ENCODE data around the gene SEC23IP. TPM values are rescaled to one million over a fixed set of nuclear protein-coding genes. Genes with fewer than 3 reads are reported as not detected.
"Not testable (repeated sequence)": the region's sequence is repeated elsewhere in the genome, so short reads cannot be mapped to it uniquely, and the experiment has no call there.

Gene SEC23IP
- total RNA-seq, 2 experiments from 2014 or later = 79.8 to 88.6 TPM

- Mint-ChIP-seq H3K4me1 (peaks cover 41% of the 10 kb centered on the region), H3K27ac (no peak overlapping the region), H3K36me3 (peaks cover 27% of the 10 kb centered on the region), H3K4me3 (no peak overlapping the region), H3K9me3 (no peaks in the 10 kb centered on the region), H3K27me3 (no peaks in the 10 kb centered on the region)
- no peak for DNase-seq
Observed at GRCh38 chr10:119896937-119897770, 4.6 kb downstream of the SEC23IP start.

DNA sequence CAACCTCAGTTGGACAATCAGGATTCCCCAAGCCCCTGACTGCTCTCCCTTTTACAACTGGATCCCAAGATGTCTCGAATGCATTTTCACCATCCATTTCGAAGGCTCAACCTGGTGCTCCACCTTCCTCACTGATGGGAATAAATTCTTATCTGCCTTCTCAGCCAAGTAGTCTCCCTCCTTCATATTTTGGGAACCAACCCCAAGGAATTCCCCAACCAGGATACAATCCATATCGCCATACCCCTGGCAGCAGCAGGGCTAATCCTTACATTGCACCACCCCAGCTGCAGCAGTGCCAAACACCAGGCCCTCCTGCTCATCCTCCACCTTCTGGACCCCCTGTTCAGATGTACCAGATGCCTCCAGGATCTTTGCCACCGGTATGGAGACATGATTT, 6.0 kb downstream of the SEC23IP start:
- no peak overlapping the region for H3K4me3 Mint-ChIP-seq
- H3K36me3 Mint-ChIP-seq = peaks cover 23% of the 10 kb centered on the region
- H3K27me3 Mint-ChIP-seq = no peaks in the 10 kb centered on the region
- no peaks in the 10 kb centered on the region for H3K9me3 Mint-ChIP-seq
- peaks cover 38% of the 10 kb centered on the region for H3K4me1 Mint-ChIP-seq
- H3K27ac Mint-ChIP-seq = no peak overlapping the region
- no peak for DNase-seq

DNA sequence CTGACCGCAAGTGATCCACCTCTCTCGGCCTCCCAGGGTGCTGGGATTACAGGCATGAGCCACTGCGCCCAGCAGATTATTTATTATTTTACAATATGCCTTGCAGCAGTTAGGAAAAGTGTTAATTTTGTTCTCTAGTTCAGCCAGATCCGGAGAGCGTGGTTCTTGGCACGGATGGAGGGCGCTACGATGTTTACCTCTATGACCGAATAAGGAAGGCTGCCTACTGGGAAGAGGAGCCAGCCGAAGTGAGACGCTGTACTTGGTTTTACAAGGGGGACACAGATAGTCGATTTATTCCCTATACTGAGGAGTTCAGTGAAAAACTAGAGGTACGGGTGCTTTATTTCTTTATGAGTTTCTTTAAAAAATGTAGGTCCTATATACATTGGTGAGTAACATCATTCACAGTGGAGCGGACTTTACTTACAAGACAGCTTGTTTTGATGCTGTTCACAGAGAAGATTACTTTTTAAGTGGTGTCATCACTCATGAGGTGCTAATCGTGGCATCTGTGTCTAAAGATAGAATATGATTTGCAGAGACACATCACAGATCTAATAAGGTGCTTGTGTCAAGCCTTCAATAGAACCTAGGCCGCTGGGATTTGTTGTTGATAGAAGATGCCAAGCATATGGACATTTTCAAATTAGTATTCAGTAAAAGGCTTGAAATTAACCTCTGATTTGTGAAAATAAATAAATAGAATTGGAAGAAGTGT, 11.6 kb downstream of the SEC23IP start:
- Mint-ChIP-seq H3K4me1 (peaks cover 3% of the 10 kb centered on the region), H3K36me3 (peaks cover 14% of the 10 kb centered on the region), H3K9me3 (no peaks in the 10 kb centered on the region), H3K27me3 (no peaks in the 10 kb centered on the region), H3K4me3 (no peak overlapping the region), H3K27ac (no peak overlapping the region)
- no peak for DNase-seq

DNA sequence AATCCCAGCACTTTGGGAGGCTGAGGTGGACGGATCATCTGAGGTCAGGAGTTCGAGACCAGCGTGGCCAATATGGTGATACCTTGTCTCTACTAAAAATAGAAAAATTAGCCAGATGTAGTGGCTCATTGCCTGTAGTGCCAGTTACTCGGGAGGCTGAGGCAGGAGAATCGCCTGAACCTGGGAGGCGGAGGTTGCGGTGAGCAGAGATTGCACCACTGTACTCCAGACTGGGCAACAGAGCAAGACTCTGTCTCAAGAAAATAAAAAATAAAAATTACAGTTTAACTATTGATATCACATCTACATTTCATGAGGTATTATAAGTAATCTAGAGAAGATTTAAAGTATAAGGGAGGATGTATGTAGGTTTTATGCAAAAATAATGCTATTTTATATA, 15.2 kb downstream of the SEC23IP start:
- not testable (repeated sequence) for H3K4me1 Mint-ChIP-seq, H3K27me3 Mint-ChIP-seq, H3K4me3 Mint-ChIP-seq, H3K9me3 Mint-ChIP-seq, H3K27ac Mint-ChIP-seq, DNase-seq
- peaks cover 18% of the 10 kb centered on the region for H3K36me3 Mint-ChIP-seq

DNA sequence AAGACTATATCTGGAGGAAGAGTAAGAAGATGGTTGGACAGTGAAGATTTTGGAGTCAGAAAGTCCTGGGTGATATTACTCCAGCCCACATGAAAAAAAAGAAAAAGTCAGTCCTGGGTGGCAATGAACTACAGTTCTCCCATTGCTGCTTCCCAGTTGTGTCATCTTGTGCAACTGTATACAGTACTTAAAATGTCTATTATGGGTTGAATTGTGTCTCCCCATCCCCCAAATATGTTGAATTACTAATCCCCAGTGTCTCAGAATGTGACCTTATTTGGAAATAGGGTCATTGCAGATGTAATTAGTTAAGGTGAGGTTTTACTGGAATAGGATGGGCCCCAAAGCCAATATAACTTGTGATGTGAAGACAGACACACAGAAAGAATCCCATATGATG, 15.6 kb downstream of the SEC23IP start:
- Mint-ChIP-seq H3K4me3 (no peak overlapping the region), H3K36me3 (peaks cover 18% of the 10 kb centered on the region), H3K4me1 (no peaks in the 10 kb centered on the region), H3K27me3 (no peaks in the 10 kb centered on the region), H3K27ac (no peak overlapping the region), H3K9me3 (no peaks in the 10 kb centered on the region)
- no peak for DNase-seq

- no peak overlapping the region for H3K4me3 Mint-ChIP-seq
- H3K27me3 Mint-ChIP-seq = no peaks in the 10 kb centered on the region
- peaks cover 16% of the 10 kb centered on the region for H3K36me3 Mint-ChIP-seq
- no peak overlapping the region for H3K27ac Mint-ChIP-seq
- no peak for DNase-seq
- no peaks in the 10 kb centered on the region for H3K4me1 Mint-ChIP-seq
- no peaks in the 10 kb centered on the region for H3K9me3 Mint-ChIP-seq
Observed at GRCh38 chr10:119910689-119911088, 18.2 kb downstream of the SEC23IP start.

- DNase-seq = no peak
- Mint-ChIP-seq H3K4me3 (no peak overlapping the region), H3K36me3 (peaks cover 22% of the 10 kb centered on the region), H3K4me1 (peaks cover 8% of the 10 kb centered on the region), H3K9me3 (no peaks in the 10 kb centered on the region), H3K27me3 (no peaks in the 10 kb centered on the region), H3K27ac (no peak overlapping the region)
Observed at GRCh38 chr10:119917777-119918176, 25.2 kb downstream of the SEC23IP start.

GRCh38 chr10:119919271-119919670, 26.7 kb downstream of the SEC23IP start:
- no peak for DNase-seq
- peak overlapping the region; percentile 20 for H3K27ac Mint-ChIP-seq
- H3K4me3 Mint-ChIP-seq = no peak overlapping the region
- H3K4me1 Mint-ChIP-seq = peaks cover 8% of the 10 kb centered on the region
- no peaks in the 10 kb centered on the region for H3K27me3 Mint-ChIP-seq
- peaks cover 20% of the 10 kb centered on the region for H3K36me3 Mint-ChIP-seq
- H3K9me3 Mint-ChIP-seq = no peaks in the 10 kb centered on the region

- Mint-ChIP-seq H3K9me3 (no peaks in the 10 kb centered on the region), H3K27ac (no peak overlapping the region), H3K4me3 (no peak overlapping the region), H3K4me1 (peaks cover 8% of the 10 kb centered on the region), H3K36me3 (peaks cover 19% of the 10 kb centered on the region), H3K27me3 (no peaks in the 10 kb centered on the region)
- DNase-seq = no peak
Observed at GRCh38 chr10:119919826-119920225, 27.3 kb downstream of the SEC23IP start.

DNA sequence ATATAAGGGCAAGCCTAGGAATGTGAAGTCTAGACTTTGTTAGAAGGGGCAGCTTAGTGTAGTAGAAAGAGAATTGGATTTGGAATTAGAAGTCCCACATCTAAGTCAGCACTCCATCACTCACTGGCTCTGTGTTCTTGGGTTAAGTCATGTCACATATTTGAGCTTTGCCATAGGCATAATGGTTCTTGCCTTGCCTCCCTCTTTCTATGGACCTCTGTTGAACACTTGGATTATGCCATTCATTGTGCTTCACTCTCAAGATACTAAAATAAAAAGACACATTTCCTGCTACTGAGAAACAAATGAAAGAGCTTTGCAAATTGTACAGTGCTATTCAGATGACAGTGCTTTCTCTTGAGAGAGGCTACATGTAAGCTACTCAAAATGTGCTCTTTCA, 35.9 kb downstream of the SEC23IP start:
- Mint-ChIP-seq H3K27ac (no peak overlapping the region), H3K4me1 (peaks cover 2% of the 10 kb centered on the region), H3K9me3 (no peaks in the 10 kb centered on the region), H3K36me3 (peaks cover 21% of the 10 kb centered on the region), H3K4me3 (no peak overlapping the region), H3K27me3 (no peaks in the 10 kb centered on the region)
- DNase-seq = no peak

- H3K4me1 Mint-ChIP-seq = peaks cover 2% of the 10 kb centered on the region
- no peak overlapping the region for H3K27ac Mint-ChIP-seq
- no peaks in the 10 kb centered on the region for H3K27me3 Mint-ChIP-seq
- DNase-seq = no peak
- no peak overlapping the region for H3K4me3 Mint-ChIP-seq
- peaks cover 19% of the 10 kb centered on the region for H3K36me3 Mint-ChIP-seq
- H3K9me3 Mint-ChIP-seq = no peaks in the 10 kb centered on the region
Observed at GRCh38 chr10:119931871-119932270, 39.3 kb downstream of the SEC23IP start.

DNA sequence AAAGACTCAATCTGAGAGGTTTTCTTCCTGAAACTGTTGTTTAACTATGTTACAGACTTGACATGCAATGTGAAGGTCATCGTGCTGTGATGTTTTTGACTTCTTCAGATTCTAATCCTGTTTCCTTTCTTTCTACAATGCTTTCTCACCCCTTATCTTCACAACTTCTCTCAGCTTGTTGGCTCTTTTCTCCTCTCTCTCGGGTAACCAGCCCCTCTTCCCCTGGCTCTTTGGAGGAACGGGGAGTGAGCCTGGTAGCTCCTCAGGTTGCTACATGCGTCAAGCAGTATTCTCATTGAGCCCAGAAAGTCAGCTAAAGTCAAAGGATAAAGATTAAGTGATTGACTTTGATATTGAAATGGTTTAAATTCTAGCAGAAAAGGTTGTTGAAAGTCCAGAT, 40.1 kb downstream of the SEC23IP start:
- H3K36me3 Mint-ChIP-seq = peaks cover 16% of the 10 kb centered on the region
- H3K27me3 Mint-ChIP-seq = no peaks in the 10 kb centered on the region
- DNase-seq = no peak
- H3K4me3 Mint-ChIP-seq = no peak overlapping the region
- no peak overlapping the region for H3K27ac Mint-ChIP-seq
- H3K4me1 Mint-ChIP-seq = peaks cover 2% of the 10 kb centered on the region
- no peaks in the 10 kb centered on the region for H3K9me3 Mint-ChIP-seq

DNA sequence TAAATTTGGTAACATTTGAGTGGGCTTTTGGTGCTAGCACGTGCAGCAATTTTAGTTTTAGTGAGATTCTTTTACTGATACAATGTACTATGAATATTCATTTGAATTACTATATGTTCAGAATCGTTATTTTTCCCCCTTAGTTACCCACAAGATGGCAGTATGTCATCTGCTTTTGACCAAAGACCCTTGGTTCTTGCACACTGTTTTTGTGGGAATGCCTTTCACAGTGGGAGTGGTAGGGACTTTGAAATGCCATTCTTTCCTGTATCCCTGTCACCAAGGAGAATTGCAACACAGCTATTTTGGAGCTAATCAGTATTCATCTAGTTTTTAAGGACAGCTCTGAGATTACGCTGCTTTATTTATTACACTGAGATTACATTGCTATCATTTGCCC, 40.6 kb downstream of the SEC23IP start:
- Mint-ChIP-seq H3K4me1 (peaks cover 2% of the 10 kb centered on the region), H3K27ac (no peak overlapping the region), H3K27me3 (no peaks in the 10 kb centered on the region), H3K4me3 (no peak overlapping the region), H3K36me3 (peaks cover 16% of the 10 kb centered on the region), H3K9me3 (no peaks in the 10 kb centered on the region)
- no peak for DNase-seq

- no peaks in the 10 kb centered on the region for H3K9me3 Mint-ChIP-seq
- no peak overlapping the region for H3K4me3 Mint-ChIP-seq
- H3K4me1 Mint-ChIP-seq = no peaks in the 10 kb centered on the region
- H3K27ac Mint-ChIP-seq = no peak overlapping the region
- H3K36me3 Mint-ChIP-seq = peaks cover 29% of the 10 kb centered on the region
- DNase-seq = no peak
- H3K27me3 Mint-ChIP-seq = no peaks in the 10 kb centered on the region
Observed at GRCh38 chr10:119940487-119940886, 48.0 kb downstream of the SEC23IP start.

DNA sequence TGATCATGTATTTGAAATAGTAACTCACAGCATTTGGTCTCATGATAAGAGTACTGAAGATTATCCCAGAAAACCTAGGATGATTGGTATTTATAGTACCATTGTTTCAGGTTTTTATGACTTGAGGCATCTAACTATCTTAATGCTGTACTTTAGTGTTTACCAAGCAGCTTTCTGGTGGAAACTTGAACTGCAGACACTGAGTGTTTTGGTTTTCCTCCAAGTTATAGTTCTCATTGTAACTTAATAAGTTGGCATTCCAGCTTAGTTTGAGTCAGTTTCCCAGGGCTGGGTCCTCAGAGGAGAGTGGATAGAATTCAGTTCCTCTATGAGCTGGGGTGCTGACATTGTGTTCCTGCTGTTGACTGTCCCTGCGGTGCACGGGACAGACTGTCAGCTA, 50.4 kb downstream of the SEC23IP start:
- H3K4me3 Mint-ChIP-seq = no peak overlapping the region
- DNase-seq = no peak

GRCh38 chr10:119945805-119946204, 53.3 kb downstream of the SEC23IP start:
- no peak for DNase-seq
- Mint-ChIP-seq H3K36me3 (peaks cover 22% of the 10 kb centered on the region), H3K4me3 (no peak overlapping the region), H3K27ac (no peak overlapping the region), H3K4me1 (no peaks in the 10 kb centered on the region), H3K27me3 (no peaks in the 10 kb centered on the region), H3K9me3 (no peaks in the 10 kb centered on the region)

More for the DNA sequence above, 50.4 kb downstream of the SEC23IP start:
- Mint-ChIP-seq H3K36me3 (peaks cover 31% of the 10 kb centered on the region), H3K27me3 (no peaks in the 10 kb centered on the region), H3K4me1 (no peaks in the 10 kb centered on the region), H3K9me3 (no peaks in the 10 kb centered on the region), H3K27ac (no peak overlapping the region)
